HS-5 (cell line): Measurements from ENCODE around the gene RTN4R.
"Not testable (repeated sequence)": the region's sequence is repeated elsewhere in the genome, so short reads cannot be mapped to it uniquely, and the experiment has no call there.

ENCODE experiments used
- DNase-seq: peaks from one replicate; pipeline ENCODE4 v3.0.0-alpha.2; 2012; ENCODE audit warnings: low read depth

Gene RTN4R

GRCh38 chr22:20286784-20287423 is 18.8 kb upstream of the RTN4R start:
- not testable (repeated sequence) for DNase-seq

GRCh38 chr22:20286312-20286660 is 18.2 kb upstream of the RTN4R start:
- DNase-seq: not testable (repeated sequence)

GRCh38 chr22:20285473-20286311 is 17.6 kb upstream of the RTN4R start:
- not testable (repeated sequence) for DNase-seq

GRCh38 chr22:20284471-20285086 is 16.5 kb upstream of the RTN4R start:
- no peak for DNase-seq

- no peak for DNase-seq
Measured at GRCh38 chr22:20283674-20284066, 15.6 kb upstream of the RTN4R start.

- no peak for DNase-seq
Measured at GRCh38 chr22:20282901-20283673, 15.0 kb upstream of the RTN4R start.

GRCh38 chr22:20281891-20282290 is 13.8 kb upstream of the RTN4R start:
- no peak for DNase-seq

- DNase-seq: not testable (repeated sequence)
Measured at GRCh38 chr22:20281473-20281872, 13.4 kb upstream of the RTN4R start.

- no peak for DNase-seq
Measured at GRCh38 chr22:20280866-20281265, 12.7 kb upstream of the RTN4R start.

GRCh38 chr22:20280163-20280562 is 12.0 kb upstream of the RTN4R start:
- not testable (repeated sequence) for DNase-seq

- no peak for DNase-seq
Measured at GRCh38 chr22:20279662-20280134, 11.6 kb upstream of the RTN4R start.

- not testable (repeated sequence) for DNase-seq
Measured at GRCh38 chr22:20278726-20279490, 10.8 kb upstream of the RTN4R start.

- not testable (repeated sequence) for DNase-seq
Measured at GRCh38 chr22:20277936-20278635, 10.0 kb upstream of the RTN4R start.

GRCh38 chr22:20276468-20276867 is 8.3 kb upstream of the RTN4R start:
- DNase-seq: no peak

GRCh38 chr22:20275836-20276235 is 7.7 kb upstream of the RTN4R start:
- DNase-seq: no peak

GRCh38 chr22:20275325-20275724 is 7.2 kb upstream of the RTN4R start:
- not testable (repeated sequence) for DNase-seq

- not testable (repeated sequence) for DNase-seq
Measured at GRCh38 chr22:20274374-20274773, 6.3 kb upstream of the RTN4R start.

GRCh38 chr22:20273758-20274181 is 5.7 kb upstream of the RTN4R start:
- no peak for DNase-seq

GRCh38 chr22:20272700-20273099 is 4.6 kb upstream of the RTN4R start:
- no peak for DNase-seq

GRCh38 chr22:20272174-20272573 is 4.1 kb upstream of the RTN4R start:
- DNase-seq: no peak
